K562 (cell line): Measurements from ENCODE around the gene APOM. TPM values are rescaled to one million over a fixed set of nuclear protein-coding genes. Genes with fewer than 3 reads are reported as not detected.
A peak's percentile ranks its signal among the peaks of the same experiment; 100 is the strongest.

Source experiments
- BCLAF1 ChIP-seq, 2 experiments: fragments of 450-650 bp in 1 of 2; IDR thresholded peaks; 2 replicates each; pipeline ENCODE4 v1.6.1; 2011 to 2017; ENCODE audit warnings: low read depth in 2 of 2, antibody characterized with exemption in 1 of 2, borderline replicate concordance in 1 of 2, low read length in 1 of 2, mild to moderate bottlenecking in 1 of 2, mixed read lengths in 1 of 2; ENCODE audit not compliant: control insufficient read depth in 1 of 2
- CBFB ChIP-seq: sonication (generic); formaldehyde crosslinking; IDR thresholded peaks from 2 replicates; pipeline ENCODE4 v1.4.0; 2020; ENCODE audit warnings: mild to moderate bottlenecking, missing genetic modification reagents
- DPF2 ChIP-seq: fragments of 450-650 bp; IDR thresholded peaks from 2 replicates; pipeline ENCODE4 v1.6.1; 2016
- E2F6 ChIP-seq, 2 experiments: IDR thresholded peaks; 2 replicates each; pipeline ENCODE4 v1.6.1; 2011; ENCODE audit warnings: borderline replicate concordance in 1 of 2, control low read depth in 1 of 2, low read depth in 1 of 2, low read length in 1 of 2, mild to moderate bottlenecking in 1 of 2, mixed read lengths in 1 of 2, moderate library complexity in 1 of 2; ENCODE audit not compliant: insufficient read depth in 1 of 2, insufficient read length in 1 of 2, poor library complexity in 1 of 2, severe bottlenecking in 1 of 2; ENCODE audit errors: extremely low read depth in 1 of 2
- ELF1 ChIP-seq: fragments of 200-800 bp; sonication (Bioruptor generic); IDR thresholded peaks from 2 replicates; pipeline ENCODE4 v1.6.1; 2016; ENCODE audit warnings: missing genetic modification characterization, missing compliant biosample characterization
- EWSR1 ChIP-seq: fragments of 450-650 bp; IDR thresholded peaks from 2 replicates; pipeline ENCODE4 v1.6.1; 2018; ENCODE audit warnings: borderline replicate concordance, mild to moderate bottlenecking, low read depth, moderate library complexity; ENCODE audit not compliant: partially characterized antibody
- POLR2A ChIP-seq: fragments of 450-650 bp; conservative IDR thresholded peaks from 2 replicates; pipeline ENCODE4 v1.6.1; 2016
- POLR2B ChIP-seq: fragments of 450-650 bp; IDR thresholded peaks from 2 replicates; pipeline ENCODE4 v1.6.1; 2018; ENCODE audit warnings: low read depth; ENCODE audit not compliant: partially characterized antibody
- SMARCB1 ChIP-seq: IDR thresholded peaks from 2 replicates; pipeline ENCODE4 v1.6.1; 2011; ENCODE audit warnings: improper control_type of control experiment, low read depth; ENCODE audit not compliant: insufficient read length
- TAF9B ChIP-seq: fragments of 450-650 bp; IDR thresholded peaks from 2 replicates; pipeline ENCODE4 v1.6.1; 2018; ENCODE audit warnings: mild to moderate bottlenecking; ENCODE audit not compliant: partially characterized antibody
- ZBTB2 ChIP-seq: fragments of 450-650 bp; IDR thresholded peaks from 2 replicates; pipeline ENCODE4 v1.6.1; 2016; ENCODE audit warnings: antibody characterized with exemption
- ZNF507 ChIP-seq: conservative IDR thresholded peaks from 2 replicates; pipeline ENCODE4 v1.6.1; 2017; ENCODE audit warnings: missing genetic modification characterization, missing compliant biosample characterization
- ZNF695 ChIP-seq: fragments of 450-650 bp; formaldehyde crosslinking; IDR thresholded peaks from 2 replicates; pipeline ENCODE4 v1.4.0; 2020; ENCODE audit warnings: mild to moderate bottlenecking, moderate library complexity
- polyA plus RNA-seq, 8 experiments: library from polyadenylated mRNA; depleted of rRNA in 4 of 8; stranded (reverse) in 5 of 8; unstranded in 3 of 8; fragments of >200 nt; fragmentation: Nextera tagmentation in 2 of 8; fragmentation: Illumina TruSeq in 1 of 8; extraction: Ambion mirVana in 2 of 8; extraction: Trizol in 1 of 8; gene quantifications; 2 replicates each; pipeline versions ENCODE4 v1.2.1 to v1.2.3, GENCODE V29; 2011 to 2014; ENCODE audit warnings: inconsistent platforms in 1 of 8, missing spikeins in 1 of 8
- total RNA-seq, 7 experiments: library from RNA; depleted of rRNA in 6 of 7; stranded (reverse); fragments of >200 nt in 6 of 7; fragmentation: Illumina TruSeq in 2 of 7; extraction: Trizol in 2 of 7; gene quantifications; 2 replicates each; pipeline versions ENCODE4 v1.2.1 to v1.2.3, GENCODE V29; 2011 to 2021; ENCODE audit warnings: low replicate concordance in 1 of 7
- TF ChIP-seq, protein P1 (sequence below): IDR thresholded peaks from 2 replicates; pipeline ENCODE4 v1.6.1; 2012; ENCODE audit warnings: low read depth, low read length, improper control_type of control experiment, borderline replicate concordance
- TF ChIP-seq, protein P2 (sequence below), 3 experiments: IDR thresholded peaks in 2 of 3; conservative IDR thresholded peaks in 1 of 3; 2 replicates each; pipeline ENCODE4 v1.5.1; 2011 to 2012; ENCODE audit warnings: low read length in 3 of 3, mild to moderate bottlenecking in 3 of 3, control low read depth in 2 of 3, improper control_type of control experiment in 1 of 3, inconsistent platforms in 1 of 3, low read depth in 1 of 3, mixed read lengths in 1 of 3, moderate library complexity in 1 of 3; ENCODE audit not compliant: insufficient read depth in 2 of 3

APOM gene
- total and polyA plus RNA-seq, 9 of the 15 experiments (the other 6 are each of a cell fraction or from before 2014, with no cell fraction given), result 5.7 to 24.3 (median 10.4) TPM

- TF ChIP-seq ZBTB2 (peak; percentile 95), ZNF507 (tag) (no peak), TAF9B (no peak), SMARCB1 (no peak), ZNF695 (CRISPR knock-in tag) (peak; percentile 75; the same call in 1 of the 2 replicates), BCLAF1 (IDR thresholded peaks at IDR 0.05; ENCODE audit: borderline replicate concordance in 1 of 2, control insufficient read depth in 1 of 2, low read depth in 2 of 2, low read length in 1 of 2) (no peak), POLR2B (peak; percentile 58), CBFB (CRISPR knock-in tag) (peak; percentile 98), POLR2A (peak; percentile 97), EWSR1 (no peak), ELF1 (tag) (no peak), DPF2 (peak; percentile 44), E2F6 (IDR thresholded peaks at IDR 0.05; ENCODE audit: borderline replicate concordance in 1 of 2, extremely low read depth in 1 of 2, insufficient read depth in 1 of 2, insufficient read length in 1 of 2, low read depth in 1 of 2, low read length in 1 of 2, poor library complexity in 1 of 2, severe bottlenecking in 1 of 2) (peak; percentile 98 to 100)
- TF ChIP-seq, protein P1, sequence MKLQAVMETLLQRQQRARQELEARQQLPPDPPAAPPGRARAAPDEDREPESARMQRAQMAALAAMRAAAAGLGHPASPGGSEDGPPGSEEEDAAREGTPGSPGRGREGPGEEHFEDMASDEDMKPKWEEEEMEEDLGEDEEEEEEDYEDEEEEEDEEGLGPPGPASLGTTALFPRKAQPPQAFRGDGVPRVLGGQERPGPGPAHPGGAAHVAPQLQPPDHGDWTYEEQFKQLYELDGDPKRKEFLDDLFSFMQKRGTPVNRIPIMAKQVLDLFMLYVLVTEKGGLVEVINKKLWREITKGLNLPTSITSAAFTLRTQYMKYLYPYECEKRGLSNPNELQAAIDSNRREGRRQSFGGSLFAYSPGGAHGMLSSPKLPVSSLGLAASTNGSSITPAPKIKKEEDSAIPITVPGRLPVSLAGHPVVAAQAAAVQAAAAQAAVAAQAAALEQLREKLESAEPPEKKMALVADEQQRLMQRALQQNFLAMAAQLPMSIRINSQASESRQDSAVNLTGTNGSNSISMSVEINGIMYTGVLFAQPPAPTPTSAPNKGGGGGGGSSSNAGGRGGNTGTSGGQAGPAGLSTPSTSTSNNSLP, result peak; percentile 71; the same call in 1 of the 2 replicates
- TF ChIP-seq, protein P2, sequence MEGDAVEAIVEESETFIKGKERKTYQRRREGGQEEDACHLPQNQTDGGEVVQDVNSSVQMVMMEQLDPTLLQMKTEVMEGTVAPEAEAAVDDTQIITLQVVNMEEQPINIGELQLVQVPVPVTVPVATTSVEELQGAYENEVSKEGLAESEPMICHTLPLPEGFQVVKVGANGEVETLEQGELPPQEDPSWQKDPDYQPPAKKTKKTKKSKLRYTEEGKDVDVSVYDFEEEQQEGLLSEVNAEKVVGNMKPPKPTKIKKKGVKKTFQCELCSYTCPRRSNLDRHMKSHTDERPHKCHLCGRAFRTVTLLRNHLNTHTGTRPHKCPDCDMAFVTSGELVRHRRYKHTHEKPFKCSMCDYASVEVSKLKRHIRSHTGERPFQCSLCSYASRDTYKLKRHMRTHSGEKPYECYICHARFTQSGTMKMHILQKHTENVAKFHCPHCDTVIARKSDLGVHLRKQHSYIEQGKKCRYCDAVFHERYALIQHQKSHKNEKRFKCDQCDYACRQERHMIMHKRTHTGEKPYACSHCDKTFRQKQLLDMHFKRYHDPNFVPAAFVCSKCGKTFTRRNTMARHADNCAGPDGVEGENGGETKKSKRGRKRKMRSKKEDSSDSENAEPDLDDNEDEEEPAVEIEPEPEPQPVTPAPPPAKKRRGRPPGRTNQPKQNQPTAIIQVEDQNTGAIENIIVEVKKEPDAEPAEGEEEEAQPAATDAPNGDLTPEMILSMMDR (IDR thresholded peaks at IDR 0.05 in 2 of 3, conservative IDR thresholded peaks at IDR 0.05 in 1 of 3; ENCODE audit: insufficient read depth in 2 of 3, low read depth in 1 of 3, low read length in 3 of 3), result peak in 1 of 3 experiments; percentile 19; a peak in 1 of 6 replicates
These were observed 9.3 kb downstream of the APOM start, which contains the start of gene GPANK1 (continued) for GRCh38 chr6:31664790-31665500.
